Astrocyte (in vitro differentiated cells and primary cell): Measurements from ENCODE around the gene UBL7. TPM values are rescaled to one million over a fixed set of nuclear protein-coding genes. Genes with fewer than 3 reads are reported as not detected.

Experiments used
- DNase-seq: peaks from one replicate; pipeline ENCODE4 v3.0.0-alpha.2; 2010; ENCODE audit warnings: low read depth
- FAIRE-seq: peaks from 2 replicates; lab custom pipeline; 2011; peaks lifted over from hg19 to GRCh38; lab: Jason Lieb, UNC
- H2AFZ ChIP-seq: 2 replicates; pipeline ENCODE4 v1.6.0; 2012; ENCODE audit warnings: low read depth, low read length, inconsistent platforms
- H3K27ac ChIP-seq: 2 replicates; pipeline ENCODE4 v1.5.1; 2011; ENCODE audit warnings: low read depth, low read length, inconsistent platforms
- H3K27me3 ChIP-seq: 2 replicates; pipeline ENCODE4 v1.6.0; 2011; ENCODE audit warnings: low read length, inconsistent platforms; ENCODE audit not compliant: insufficient read depth
- H3K36me3 ChIP-seq: 2 replicates; pipeline ENCODE4 v1.5.1; 2011; ENCODE audit warnings: low read length, inconsistent platforms; ENCODE audit not compliant: insufficient read depth
- H3K4me1 ChIP-seq: 2 replicates; pipeline ENCODE4 v1.5.1; 2011; ENCODE audit warnings: low read length, inconsistent platforms; ENCODE audit not compliant: insufficient read depth
- H3K4me2 ChIP-seq: 2 replicates; pipeline ENCODE4 v1.6.0; 2012; ENCODE audit warnings: low read length, inconsistent platforms
- H3K4me3 ChIP-seq: 2 replicates; pipeline ENCODE4 v1.5.1; 2011; ENCODE audit warnings: low read depth, mild to moderate bottlenecking, low read length, inconsistent platforms; ENCODE audit not compliant: insufficient read depth
- H3K79me2 ChIP-seq: 2 replicates; pipeline ENCODE4 v1.6.0; 2012; ENCODE audit warnings: mild to moderate bottlenecking, low read length, inconsistent platforms; ENCODE audit not compliant: insufficient read depth
- H3K9ac ChIP-seq: 2 replicates; pipeline ENCODE4 v1.6.0; 2012; ENCODE audit warnings: mild to moderate bottlenecking, low read length, inconsistent platforms
- H3K9me3 ChIP-seq: 2 replicates; pipeline ENCODE4 v1.5.1; 2012; ENCODE audit warnings: low read depth, mild to moderate bottlenecking, low read length, inconsistent platforms; ENCODE audit not compliant: insufficient read depth
- H4K20me1 ChIP-seq: 2 replicates; pipeline ENCODE4 v1.6.0; 2012; ENCODE audit warnings: low read length, inconsistent platforms; ENCODE audit not compliant: insufficient read depth
- H3K27ac Mint-ChIP-seq: one replicate; pipeline ENCODE4 v1.8.0; 2021; ENCODE audit warnings: mild to moderate bottlenecking, mixed read lengths; ENCODE audit not compliant: unreplicated experiment
- H3K27me3 Mint-ChIP-seq: one replicate; pipeline ENCODE4 v1.8.0; 2021; ENCODE audit warnings: low read depth, mixed read lengths; ENCODE audit not compliant: unreplicated experiment
- H3K36me3 Mint-ChIP-seq: one replicate; pipeline ENCODE4 v1.8.0; 2021; ENCODE audit warnings: low read depth, mixed read lengths; ENCODE audit not compliant: unreplicated experiment
- H3K4me1 Mint-ChIP-seq: one replicate; pipeline ENCODE4 v1.8.0; 2021; ENCODE audit warnings: low read depth, mixed read lengths; ENCODE audit not compliant: unreplicated experiment
- H3K4me3 Mint-ChIP-seq: one replicate; pipeline ENCODE4 v1.8.0; 2021; ENCODE audit warnings: mild to moderate bottlenecking, moderate library complexity, mixed read lengths; ENCODE audit not compliant: unreplicated experiment
- H3K9me3 Mint-ChIP-seq: one replicate; pipeline ENCODE4 v1.8.0; 2021; ENCODE audit warnings: mild to moderate bottlenecking, mixed read lengths; ENCODE audit not compliant: unreplicated experiment
- CTCF ChIP-seq: IDR thresholded peaks from 2 replicates; pipeline ENCODE4 v1.5.1; 2011; ENCODE audit warnings: low read depth, mild to moderate bottlenecking, inconsistent platforms, low read length, moderate library complexity; ENCODE audit not compliant: insufficient read depth
- EZH2 ChIP-seq: IDR thresholded peaks from 2 replicates; pipeline ENCODE4 v1.6.1; 2012; ENCODE audit warnings: mild to moderate bottlenecking, low read length, inconsistent platforms; ENCODE audit not compliant: insufficient read depth
- total RNA-seq: library from RNA; stranded (reverse); gene quantifications from 2 replicates; pipeline ENCODE4 v1.2.1, GENCODE V29; 2021

UBL7 gene
- total RNA-seq, 1 donor from 2014 or later: 40.9 TPM

GRCh38 chr15:74428970-74429780 is 31.8 kb downstream of the UBL7 start:
- no peak for TF ChIP-seq EZH2
- TF ChIP-seq CTCF: no peak
- H3K27me3 ChIP-seq: no peaks in the 10 kb centered on the region
- peak overlapping the region; percentile 87 for H3K9ac ChIP-seq
- Mint-ChIP-seq H3K36me3 (peaks cover 5% of the 10 kb centered on the region), H3K27me3 (peaks cover 3% of the 10 kb centered on the region), H3K9me3 (no peaks in the 10 kb centered on the region), H3K27ac (no peak overlapping the region), H3K4me1 (peaks cover 31% of the 10 kb centered on the region), H3K4me3 (no peak overlapping the region)
- peaks cover 5% of the 10 kb centered on the region for H3K36me3 ChIP-seq
- FAIRE-seq (no peak), DNase-seq (no peak)
- peaks cover 87% of the 10 kb centered on the region for H4K20me1 ChIP-seq
- H3K79me2 ChIP-seq: peaks cover 99% of the 10 kb centered on the region
- peak overlapping the region; percentile 97 for H3K4me3 ChIP-seq
- H3K4me1 ChIP-seq: peaks cover 65% of the 10 kb centered on the region
- H3K27ac ChIP-seq: peak overlapping the region; percentile 13
- H3K9me3 ChIP-seq: no peaks in the 10 kb centered on the region
- peak overlapping the region; percentile 96 for H3K4me2 ChIP-seq
- no peak overlapping the region for H2AFZ ChIP-seq

GRCh38 chr15:74428442-74428787 is 32.5 kb downstream of the UBL7 start:
- no peak overlapping the region for H3K4me3 ChIP-seq
- Mint-ChIP-seq H3K27me3 (peaks cover 3% of the 10 kb centered on the region), H3K4me3 (peak overlapping the region; percentile 57), H3K9me3 (peaks cover 3% of the 10 kb centered on the region), H3K27ac (no peak overlapping the region), H3K4me1 (peaks cover 38% of the 10 kb centered on the region), H3K36me3 (peaks cover 5% of the 10 kb centered on the region)
- no peak overlapping the region for H3K27ac ChIP-seq
- FAIRE-seq (no peak), DNase-seq (no peak)
- H3K27me3 ChIP-seq: no peaks in the 10 kb centered on the region
- peaks cover 69% of the 10 kb centered on the region for H3K4me1 ChIP-seq
- H3K79me2 ChIP-seq: peaks cover 100% of the 10 kb centered on the region
- no peak overlapping the region for H2AFZ ChIP-seq
- H3K36me3 ChIP-seq: peaks cover 5% of the 10 kb centered on the region
- H3K9ac ChIP-seq: no peak overlapping the region
- peaks cover 95% of the 10 kb centered on the region for H4K20me1 ChIP-seq
- peak overlapping the region; percentile 96 for H3K4me2 ChIP-seq
- TF ChIP-seq CTCF (no peak), EZH2 (no peak)
- H3K9me3 ChIP-seq: no peaks in the 10 kb centered on the region
